Stimulated activated naive CD8-positive, alpha-beta T cell treated with anti-CD3 and anti-CD28 coated beads, Interleukin-15, Interleukin-2, amounts not matched to agents 100 U/mL and 50 U/mL, for 24 hours (primary cell): Measurements from ENCODE around the gene MTCH1.

Experiments
- ATAC-seq: fragments of 150-1000 bp; cut with Tn5 transposase; one replicate; pipeline ENCODE4 v1.10.0; 2021
- DNase-seq: peaks from one replicate; pipeline ENCODE4 v3.0.0; 2021

MTCH1 gene

GRCh38 chr6:36985808-36986703 lies at the start of gene MTCH1:
Gene MTCH1 (minus strand): TSS chr6:36986196. CDS start chr6:36986173, 23 bp downstream.
- peak; percentile 87 for ATAC-seq

DNA sequence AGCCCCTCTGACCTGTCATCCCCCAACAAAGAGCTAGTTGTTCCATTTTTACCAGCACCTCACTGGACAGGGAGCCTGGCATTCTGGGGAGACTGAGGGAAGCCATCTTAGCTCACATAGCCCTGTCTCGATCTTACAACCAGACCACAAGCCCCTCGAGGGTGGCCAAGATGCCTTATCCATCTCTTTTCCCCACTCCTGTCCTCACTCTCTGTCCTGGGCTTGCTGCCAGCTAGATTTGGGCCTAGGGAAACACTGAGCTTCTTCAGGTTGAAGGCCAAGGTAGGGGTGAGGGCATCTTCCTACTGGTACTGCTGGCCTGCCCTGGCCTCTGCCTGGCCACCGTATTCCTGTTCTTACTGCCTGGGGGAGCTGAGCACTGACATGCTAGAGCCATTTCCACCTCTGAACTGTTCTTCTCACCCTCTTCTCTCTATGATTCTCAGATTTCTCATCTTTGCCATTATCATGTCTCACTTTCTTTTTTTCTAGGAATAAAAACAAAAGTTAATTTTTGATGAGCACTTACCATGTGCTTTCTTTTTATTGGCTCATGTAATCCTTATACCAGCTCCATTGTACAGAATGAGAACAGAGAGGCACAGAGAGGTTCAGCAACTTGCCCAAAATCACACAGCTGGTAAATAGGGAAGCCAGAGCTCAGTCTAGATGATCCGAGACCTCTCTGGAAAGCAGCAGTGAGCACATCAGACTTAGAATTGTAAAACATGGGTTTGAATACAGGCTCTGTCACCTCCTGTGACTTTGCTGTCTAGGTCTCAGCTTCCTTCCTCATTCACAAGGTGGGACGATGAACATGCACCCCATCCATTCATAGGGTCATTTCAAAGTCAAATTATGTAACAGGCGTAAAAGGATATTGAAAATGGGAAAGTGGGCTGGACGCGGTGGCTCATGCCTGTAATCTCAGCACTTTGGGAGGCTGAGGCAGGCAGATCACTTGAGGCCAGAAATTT lies 48.1 kb upstream of the MTCH1 start:
- peak; percentile 26 for ATAC-seq
- no peak for DNase-seq

More at GRCh38 chr6:36985808-36986703, at the start of gene MTCH1:
- peak; percentile 90 for DNase-seq

GRCh38 chr6:37033255-37033654 lies 47.3 kb upstream of the MTCH1 start:
- DNase-seq (peak; percentile 73), ATAC-seq (peak; percentile 98)

DNA sequence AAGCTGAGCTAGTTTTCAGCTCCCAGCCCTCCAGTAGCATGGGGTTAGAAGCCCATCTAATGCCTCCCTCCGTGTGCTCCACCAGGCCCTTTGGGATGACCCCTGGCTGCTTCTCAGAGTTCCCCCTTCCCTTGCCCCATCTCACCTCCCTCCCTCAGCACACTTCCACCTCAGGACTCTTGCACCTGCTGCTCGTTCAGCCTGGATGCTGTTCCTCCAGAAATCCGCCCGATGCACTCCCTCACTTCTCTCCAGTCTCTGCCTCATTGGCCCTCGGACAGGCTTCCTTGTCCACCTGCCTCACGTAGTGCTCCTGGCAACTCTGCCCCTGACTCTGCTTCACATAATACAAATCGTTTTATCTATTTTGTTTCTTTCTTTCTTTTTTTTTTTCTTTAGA lies 46.2 kb upstream of the MTCH1 start:
- DNase-seq (no peak), ATAC-seq (no peak)

DNA sequence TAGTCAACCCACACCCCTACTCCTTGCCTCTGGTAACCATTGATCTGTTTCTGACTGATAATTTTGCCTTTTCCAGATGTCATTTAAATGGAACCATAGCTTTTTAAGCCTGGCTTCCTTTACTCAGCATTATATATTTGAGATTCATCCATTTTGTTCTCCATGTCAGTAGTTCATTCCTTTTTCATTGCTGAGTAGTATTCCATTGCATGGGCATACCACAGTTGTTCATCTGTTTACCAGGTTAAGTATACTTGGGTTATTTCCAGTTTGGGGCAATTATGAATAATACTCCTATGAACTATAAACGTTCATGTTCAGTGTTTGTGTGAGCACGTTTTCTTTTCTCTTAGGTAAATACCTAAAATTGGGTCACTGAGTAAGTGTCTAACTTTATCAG lies 44.6 kb upstream of the MTCH1 start:
- ATAC-seq (no peak), DNase-seq (no peak)

GRCh38 chr6:37029249-37029971 lies 43.4 kb upstream of the MTCH1 start:
- DNase-seq (peak; percentile 71), ATAC-seq (peak; percentile 5)

- DNase-seq (no peak), ATAC-seq (no peak)
Observed at GRCh38 chr6:37027811-37028469, 41.9 kb upstream of the MTCH1 start.

GRCh38 chr6:37027036-37027720 lies 41.2 kb upstream of the MTCH1 start:
- DNase-seq = no peak
- no peak for ATAC-seq

DNA sequence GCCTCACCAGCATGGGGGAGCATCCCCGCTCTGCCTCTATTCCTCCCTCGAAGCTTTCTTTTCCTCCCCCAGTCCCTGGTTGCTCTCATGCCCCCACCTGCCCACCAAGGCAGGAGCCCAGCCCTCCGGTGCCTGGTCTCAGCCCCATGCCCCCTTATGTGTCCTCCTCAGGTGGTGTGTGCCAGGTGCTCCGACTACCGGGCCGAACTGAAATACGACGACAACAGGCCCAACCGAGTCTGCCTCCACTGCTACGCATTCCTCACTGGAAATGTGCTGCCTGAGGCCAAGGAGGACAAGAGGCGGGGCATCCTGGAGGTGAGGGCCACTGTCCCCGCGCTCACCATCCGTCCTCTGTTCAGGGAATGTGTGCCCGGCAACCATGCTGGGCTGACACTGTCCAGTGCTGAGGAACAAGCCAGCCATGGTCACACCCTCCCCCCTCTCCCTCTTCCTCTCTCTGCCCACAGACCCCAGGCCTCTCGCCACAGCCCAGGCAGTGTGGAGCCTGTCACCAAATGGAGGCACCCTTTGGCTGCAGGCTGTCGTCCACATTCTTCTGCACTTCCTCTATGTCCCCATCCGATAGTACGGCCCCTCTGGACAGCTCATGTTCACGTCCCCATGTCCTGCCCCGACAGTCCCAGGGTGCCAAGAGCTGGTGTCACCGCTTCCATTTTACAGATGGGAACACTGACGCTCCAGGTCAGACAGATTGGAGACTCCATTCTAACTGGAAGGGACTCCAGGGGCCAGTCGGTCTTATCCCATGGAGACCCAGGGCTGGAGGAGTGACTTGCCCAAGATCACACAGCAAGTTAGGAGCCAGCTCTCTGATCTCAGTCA lies 39.8 kb upstream of the MTCH1 start:
- no peak for DNase-seq
- ATAC-seq = no peak

GRCh38 chr6:37024656-37025337 lies 38.8 kb upstream of the MTCH1 start:
- DNase-seq = peak; percentile 74
- peak; percentile 67 for ATAC-seq

- ATAC-seq (no peak), DNase-seq (no peak)
Observed at GRCh38 chr6:37022135-37022863, 36.3 kb upstream of the MTCH1 start.

DNA sequence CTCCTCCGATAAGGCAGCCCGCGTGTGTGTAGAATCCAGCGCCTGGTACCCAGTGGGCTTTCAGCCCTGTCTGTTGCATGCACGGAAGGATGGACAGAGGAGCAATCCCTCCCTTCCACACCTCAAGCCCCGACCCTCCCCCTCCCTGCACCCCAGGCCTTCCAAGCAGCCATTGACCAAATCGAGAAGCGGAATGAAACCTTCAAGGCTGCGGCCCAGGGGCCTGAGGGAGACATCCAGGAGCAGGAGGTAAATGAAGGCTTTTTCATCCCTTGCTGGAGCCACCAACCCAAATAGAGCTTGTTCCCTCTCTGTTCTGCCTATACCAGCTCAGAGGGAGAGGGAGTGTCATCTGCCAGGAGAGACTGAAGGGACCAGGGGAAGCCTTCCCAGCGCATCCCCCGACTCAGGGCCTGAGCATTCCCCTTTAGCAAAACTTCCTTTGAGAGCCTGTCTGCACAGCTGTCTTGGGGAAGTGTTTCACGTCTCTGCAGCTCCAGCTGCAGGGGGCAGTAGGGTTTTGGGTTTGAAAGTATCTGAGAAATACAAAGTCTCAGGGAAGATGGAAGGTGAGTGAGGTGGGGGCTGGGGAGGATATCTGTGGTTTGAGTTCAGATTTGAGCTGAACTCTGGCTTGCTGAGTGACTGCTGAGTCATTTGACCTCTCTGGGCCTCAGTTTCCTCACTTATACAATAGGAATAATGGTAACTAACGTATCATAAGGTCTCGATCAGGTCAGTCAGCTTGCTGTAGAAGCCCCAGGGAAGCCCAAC lies 35.5 kb upstream of the MTCH1 start:
- ATAC-seq (peak; percentile 34), DNase-seq (peak; percentile 73)

- ATAC-seq = no peak
- no peak for DNase-seq
Observed at GRCh38 chr6:37020812-37021211, 34.8 kb upstream of the MTCH1 start.

DNA sequence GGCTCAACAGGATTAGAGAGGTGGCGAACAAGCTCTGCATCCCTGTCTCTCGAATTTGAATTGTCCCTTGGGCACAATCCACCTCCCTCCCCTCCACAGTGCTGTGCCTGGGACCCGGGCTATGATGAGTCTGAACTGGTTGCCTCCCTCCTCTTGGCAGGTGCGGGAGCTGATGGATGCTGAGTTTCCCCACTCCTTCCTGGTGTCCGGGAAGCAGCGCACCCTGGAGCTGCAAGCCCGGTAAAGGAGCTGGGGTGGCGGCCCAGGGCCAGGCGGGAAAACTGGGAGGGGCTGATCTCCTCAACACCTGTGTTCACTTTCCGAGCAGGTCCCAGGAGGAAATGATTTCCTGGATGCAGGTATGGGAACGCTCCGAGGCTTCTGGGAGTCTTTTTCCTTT lies 34.4 kb upstream of the MTCH1 start:
- ATAC-seq = no peak
- no peak for DNase-seq

DNA sequence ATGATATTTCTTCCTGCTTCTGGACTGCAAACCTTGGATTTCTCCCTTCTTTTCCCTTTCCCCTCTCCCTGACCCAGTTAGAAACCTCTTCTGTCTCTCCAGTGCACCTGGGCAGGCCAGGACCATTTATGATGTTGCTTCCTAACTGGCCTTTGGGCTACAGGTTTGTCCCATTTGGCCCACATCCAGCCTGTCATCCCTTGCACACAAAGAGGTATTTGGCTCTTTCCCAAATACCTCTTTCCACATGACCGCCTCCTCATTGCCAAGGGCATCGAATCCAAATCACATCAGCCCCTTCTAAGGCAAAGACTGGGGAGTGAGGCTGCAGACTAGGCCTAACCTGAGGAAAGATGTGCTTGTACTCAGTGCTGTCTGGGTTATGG lies 33.1 kb upstream of the MTCH1 start:
- ATAC-seq = no peak
- no peak for DNase-seq

DNA sequence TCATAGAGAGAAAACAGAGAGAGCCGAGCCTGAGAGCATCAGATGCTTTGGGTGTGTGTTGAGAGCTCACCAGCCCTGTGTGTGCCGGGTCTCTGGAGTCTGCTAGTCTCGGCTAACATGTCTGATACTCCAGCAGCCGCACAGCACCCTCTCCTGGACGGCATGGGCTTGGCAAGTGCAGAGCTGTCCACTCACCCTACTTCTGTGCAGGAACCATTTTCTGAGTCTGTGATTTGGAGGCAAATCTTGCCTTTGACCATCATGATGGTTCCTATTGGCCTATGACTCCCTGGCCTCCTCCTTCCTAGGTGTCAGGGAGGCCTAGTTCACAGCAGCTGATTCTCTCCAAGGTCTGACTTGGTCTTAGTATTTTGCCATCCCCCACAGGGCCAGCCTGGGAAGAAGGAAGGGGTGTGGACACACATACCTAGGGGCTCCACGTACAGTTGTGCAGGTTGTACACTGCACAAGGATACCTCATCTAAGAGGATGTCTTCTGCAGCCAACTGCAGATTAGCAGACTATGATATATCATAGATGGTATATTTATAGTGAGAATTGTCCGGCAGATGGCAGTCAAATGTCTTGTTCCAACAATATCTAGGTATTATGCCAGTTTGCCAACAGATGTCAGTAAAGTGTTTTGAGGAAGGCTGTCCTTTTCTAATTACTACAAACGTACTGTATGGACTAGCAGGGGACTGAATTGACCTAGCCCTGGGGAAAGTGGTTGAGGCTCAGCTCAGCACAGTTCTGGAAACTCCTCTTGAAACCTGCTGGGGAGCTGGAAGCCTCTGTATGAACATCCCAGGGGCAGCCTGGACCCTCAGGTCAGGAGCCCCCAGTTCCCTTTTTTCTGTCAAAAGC lies 32.4 kb upstream of the MTCH1 start:
- DNase-seq = peak; percentile 90
- ATAC-seq = peak; percentile 94
